Testis (tissue), 3 donors: ENCODE measurements around the gene TMEM109. TPM values are rescaled to one million over a fixed set of nuclear protein-coding genes. Genes with fewer than 3 reads are reported as not detected.

Experiments
- DNase-seq: peaks from one replicate; pipeline ENCODE4 v3.0.0-alpha.2; 2019
- H3K27ac ChIP-seq, 2 donors: fragments of 200-600 bp; sonication (generic); one replicate each; pipeline ENCODE4 v1.5.1; 2019
- H3K27me3 ChIP-seq: fragments of 200-600 bp; sonication (generic); one replicate; pipeline ENCODE4 v1.5.1; 2019
- H3K36me3 ChIP-seq: fragments of 200-600 bp; sonication (generic); one replicate; pipeline ENCODE4 v1.5.1; 2017; ENCODE audit warnings: low read depth; ENCODE audit errors: missing control alignments
- H3K4me1 ChIP-seq: fragments of 200-600 bp; sonication (generic); one replicate; pipeline ENCODE4 v1.5.1; 2019
- H3K4me3 ChIP-seq, 2 donors: fragments of 200-600 bp; sonication (generic); one replicate each; pipeline ENCODE4 v1.5.1; 2017 to 2019
- H3K9me3 ChIP-seq: fragments of 200-600 bp; sonication (generic); one replicate; pipeline ENCODE4 v1.5.1; 2017
- CTCF ChIP-seq, 3 experiments: fragments of 450-650 bp in 2 of 3; fragments of 200-600 bp in 1 of 3; sonication (generic) in 1 of 3; IDR thresholded peaks; one replicate each; pipeline ENCODE4 v1.5.1; 2016 to 2019; ENCODE audit warnings: antibody characterized with exemption in 3 of 3, mild to moderate bottlenecking in 2 of 3, moderate library complexity in 1 of 3
- POLR2A ChIP-seq: fragments of 450-650 bp; IDR thresholded peaks from one replicate; pipeline ENCODE4 v1.6.1; 2017; ENCODE audit warnings: antibody characterized with exemption, mild to moderate bottlenecking, moderate library complexity
- WGBS, 2 donors: methylation state at CpG; one replicate each; pipeline ENCODE4 v1.1.5; 2018; 5-methylcytosine and 5-hydroxymethylcytosine counted together
- intact Hi-C: fragments of 100-400 bp; cut with DNase I; formaldehyde crosslinking; loops from one replicate; pipeline ENCODE4 v1.15.1; 2023; ENCODE audit warnings: low total_unique reads
- polyA plus RNA-seq: library from polyadenylated mRNA; stranded (reverse); fragments of 350-450 nt; fragmentation: Illumina TruSeq; extraction: RNeasy Lipid Tissue Mini Kit (QIAGEN cat#74804); gene quantifications from one replicate; pipeline ENCODE4 v1.2.3, GENCODE V29; 2014; ENCODE audit warnings: low read depth, low replicate concordance; ENCODE audit not compliant: insufficient read depth
- total RNA-seq, 2 donors: library from RNA; depleted of rRNA; stranded (reverse); fragments of >200 nt; gene quantifications; one replicate each; pipeline ENCODE4 v1.2.3, GENCODE V29; 2016

The TMEM109 gene
- total and polyA plus RNA-seq, 3 donors from 2014 or later, result 28.1 to 59.1 (median 46.7) TPM

DNA sequence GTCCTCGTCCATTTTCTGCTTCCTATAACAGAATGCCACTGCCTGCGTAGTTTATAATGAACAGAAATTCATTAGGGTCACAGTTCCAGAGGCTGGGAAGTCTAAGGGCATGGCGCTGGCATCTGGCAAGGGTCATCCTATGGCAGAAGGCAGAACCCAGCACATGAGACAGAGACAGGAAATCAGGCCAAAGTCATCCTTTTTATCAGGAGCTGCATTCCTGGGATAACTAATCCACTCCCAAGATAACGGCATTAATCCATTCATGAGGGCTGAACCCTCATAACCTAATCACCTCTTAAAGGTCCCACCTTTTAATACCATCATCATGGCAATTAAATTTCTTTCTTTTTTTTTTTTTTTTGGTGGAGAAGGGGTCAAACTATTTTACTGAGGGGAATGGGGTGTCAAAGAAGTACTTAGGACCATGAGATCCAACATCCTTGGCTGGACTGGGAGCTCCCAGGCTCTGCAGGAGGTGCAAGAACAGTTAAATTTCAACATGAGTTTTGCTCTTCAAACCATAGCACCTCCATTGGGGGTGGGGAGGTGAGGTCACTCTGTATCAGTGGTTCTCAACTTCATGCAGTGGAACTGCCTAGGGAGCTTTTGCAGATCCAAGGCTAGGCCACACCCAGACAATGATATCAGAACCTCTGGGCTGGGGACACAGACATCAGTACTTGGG, 4.4 kb downstream of the TMEM109 start:
- H3K4me1 ChIP-seq, result peaks cover 23% of the 10 kb centered on the region
- DNase-seq, result no peak
- WGBS, 2 donors, result 82 to 85% methylated on average over 4 of the region's 4 CpGs
- no peak overlapping the region for H3K4me3 ChIP-seq
- no peaks in the 10 kb centered on the region for H3K9me3 ChIP-seq
- no peak overlapping the region for H3K27ac ChIP-seq
- intact Hi-C loops, result no loop called here
- no peaks in the 10 kb centered on the region for H3K27me3 ChIP-seq
- TF ChIP-seq POLR2A (no peak), CTCF (IDR thresholded peaks at IDR 0.05) (no peak)
- no peaks in the 10 kb centered on the region for H3K36me3 ChIP-seq

- intact Hi-C loops, result no loop called here
- Histone ChIP-seq H3K27me3 (no peaks in the 10 kb centered on the region), H3K27ac (no peak overlapping the region), H3K36me3 (no peaks in the 10 kb centered on the region), H3K4me1 (peaks cover 25% of the 10 kb centered on the region), H3K9me3 (no peaks in the 10 kb centered on the region), H3K4me3 (no peak overlapping the region)
- no peak for TF ChIP-seq CTCF (IDR thresholded peaks at IDR 0.05)
- TF ChIP-seq POLR2A, result no peak
- 61 to 75% methylated on average over 2 of the region's 2 CpGs for WGBS, 2 donors
- no peak for DNase-seq
Measured at GRCh38 chr11:60918939-60919265, 4.9 kb downstream of the TMEM109 start.

DNA sequence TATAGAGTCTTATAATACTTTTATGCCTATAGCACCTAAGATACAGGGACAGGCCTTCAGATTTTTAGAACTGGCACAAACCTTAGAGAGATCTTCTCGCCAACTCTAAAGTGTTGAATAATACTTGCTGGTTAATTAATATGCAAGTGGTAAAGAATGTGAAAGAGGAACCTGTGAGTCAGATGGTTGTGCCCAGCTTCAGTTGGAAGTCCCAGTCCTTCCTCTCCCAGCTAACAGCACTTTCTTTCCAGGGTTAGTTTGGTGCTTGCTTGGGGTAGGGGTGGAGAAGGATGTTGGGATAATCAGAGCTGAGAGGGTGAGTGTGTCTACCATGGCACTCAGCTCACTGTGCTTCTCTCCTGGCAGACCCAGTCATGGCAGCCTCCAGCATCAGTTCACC, 5.4 kb downstream of the TMEM109 start:
- TF ChIP-seq CTCF (IDR thresholded peaks at IDR 0.05) (no peak), POLR2A (no peak)
- intact Hi-C loops, result no loop called here
- WGBS, 2 donors, result 87 to 94% methylated on average over 1 of the region's 1 CpG
- Histone ChIP-seq H3K36me3 (no peaks in the 10 kb centered on the region), H3K27ac (no peak overlapping the region), H3K9me3 (no peaks in the 10 kb centered on the region), H3K4me1 (peaks cover 27% of the 10 kb centered on the region), H3K27me3 (no peaks in the 10 kb centered on the region), H3K4me3 (no peak overlapping the region)
- DNase-seq, result no peak

GRCh38 chr11:60919956-60920355, 6.0 kb downstream of the TMEM109 start:
- peaks cover 30% of the 10 kb centered on the region for H3K4me1 ChIP-seq
- no peak overlapping the region for H3K4me3 ChIP-seq
- no peaks in the 10 kb centered on the region for H3K36me3 ChIP-seq
- no peaks in the 10 kb centered on the region for H3K27me3 ChIP-seq
- DNase-seq, result no peak
- no peaks in the 10 kb centered on the region for H3K9me3 ChIP-seq
- no peak overlapping the region for H3K27ac ChIP-seq
- TF ChIP-seq POLR2A (no peak), CTCF (IDR thresholded peaks at IDR 0.05) (no peak)
- 73 to 79% methylated on average over 2 of the region's 2 CpGs for WGBS, 2 donors
- intact Hi-C loops, result no loop called here

GRCh38 chr11:60921259-60921658, 7.3 kb downstream of the TMEM109 start:
- Histone ChIP-seq H3K9me3 (no peaks in the 10 kb centered on the region), H3K27me3 (no peaks in the 10 kb centered on the region), H3K4me3 (no peak overlapping the region), H3K4me1 (peaks cover 24% of the 10 kb centered on the region), H3K27ac (no peak overlapping the region), H3K36me3 (no peaks in the 10 kb centered on the region)
- intact Hi-C loops, result no loop called here
- WGBS, 2 donors, result 92 to 94% methylated on average over 11 of the region's 11 CpGs
- DNase-seq, result no peak
- no peak for TF ChIP-seq CTCF (IDR thresholded peaks at IDR 0.05)
